ENCODE results near the gene SPECC1.

SPECC1 gene

GRCh38 chr17:20299013-20299412, 289.9 kb downstream of the SPECC1 start:
- Histone ChIP-seq H3K9me3 (ENCODE audit: low read length) (no peaks in the 10 kb centered on the region), H3K27me3 (ENCODE audit: control insufficient read depth in 1 of 2, insufficient read depth in 2 of 2, low read length in 2 of 2) (no peaks in the 10 kb centered on the region), H3K36me3 (ENCODE audit: insufficient read depth, low read length) (no peaks in the 10 kb centered on the region), H3K4me3 (ENCODE audit: low read depth in 1 of 2, low read length in 2 of 2) (no peak overlapping the region), H3K27ac (ENCODE audit: low read depth, low read length) (no peak overlapping the region), H3K9ac (ENCODE audit: low read length) (no peak overlapping the region), H3K4me1 (ENCODE audit: insufficient read depth, low read length) (peaks cover 35% of the 10 kb centered on the region)

DNA sequence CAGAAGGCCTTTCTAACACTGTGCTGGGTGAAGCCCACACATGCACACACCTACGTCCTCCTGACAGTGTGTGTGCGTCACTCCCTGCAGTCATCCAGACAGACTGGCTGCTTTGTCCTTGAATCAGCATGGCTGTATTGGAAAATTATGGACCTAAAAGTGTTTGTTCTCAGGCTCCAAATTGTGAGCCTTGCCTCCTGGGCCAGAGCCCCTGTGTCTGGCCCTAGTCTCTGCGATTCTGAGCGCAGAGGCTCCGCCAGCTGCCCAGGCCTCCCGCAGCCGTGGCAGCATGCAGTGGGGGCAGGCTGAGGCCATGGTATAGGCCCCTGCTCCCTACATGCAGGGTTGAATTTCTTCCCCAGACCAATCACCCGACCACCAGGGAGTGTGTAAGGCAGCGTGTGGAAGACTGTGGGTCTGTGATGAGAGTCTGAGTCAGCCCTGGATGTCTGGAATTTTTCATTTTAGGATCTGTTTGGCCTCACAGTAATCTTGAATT, 291.3 kb downstream of the SPECC1 start:
- Histone ChIP-seq H3K9ac (ENCODE audit: low read length) (peak overlapping the region; percentile 26), H3K4me1 (ENCODE audit: insufficient read depth, low read length) (peaks cover 35% of the 10 kb centered on the region), H3K9me3 (ENCODE audit: low read length) (no peaks in the 10 kb centered on the region), H3K4me3 (ENCODE audit: low read depth in 1 of 2, low read length in 2 of 2) (no peak overlapping the region), H3K27ac (ENCODE audit: low read depth, low read length) (peak overlapping the region; percentile 96), H3K27me3 (ENCODE audit: control insufficient read depth in 1 of 2, insufficient read depth in 2 of 2, low read length in 2 of 2) (no peaks in the 10 kb centered on the region), H3K36me3 (ENCODE audit: insufficient read depth, low read length) (no peaks in the 10 kb centered on the region)

- Histone ChIP-seq H3K9ac (ENCODE audit: low read length) (no peak overlapping the region), H3K36me3 (ENCODE audit: insufficient read depth, low read length) (no peaks in the 10 kb centered on the region), H3K27me3 (ENCODE audit: control insufficient read depth in 1 of 2, insufficient read depth in 2 of 2, low read length in 2 of 2) (no peaks in the 10 kb centered on the region), H3K27ac (ENCODE audit: low read depth, low read length) (no peak overlapping the region), H3K4me3 (ENCODE audit: low read depth in 1 of 2, low read length in 2 of 2) (no peak overlapping the region), H3K9me3 (ENCODE audit: low read length) (peaks cover 10% of the 10 kb centered on the region), H3K4me1 (ENCODE audit: insufficient read depth, low read length) (peaks cover 35% of the 10 kb centered on the region)
Measured at GRCh38 chr17:20302246-20302917, 293.2 kb downstream of the SPECC1 start.

- Histone ChIP-seq H3K36me3 (ENCODE audit: insufficient read depth, low read length) (no peaks in the 10 kb centered on the region), H3K4me1 (ENCODE audit: insufficient read depth, low read length) (peaks cover 32% of the 10 kb centered on the region), H3K9ac (ENCODE audit: low read length) (no peak overlapping the region), H3K27me3 (ENCODE audit: control insufficient read depth in 1 of 2, insufficient read depth in 2 of 2, low read length in 2 of 2) (no peaks in the 10 kb centered on the region), H3K27ac (ENCODE audit: low read depth, low read length) (no peak overlapping the region), H3K4me3 (ENCODE audit: low read depth in 1 of 2, low read length in 2 of 2) (no peak overlapping the region), H3K9me3 (ENCODE audit: low read length) (peaks cover 13% of the 10 kb centered on the region)
Measured at GRCh38 chr17:20304961-20305360, 295.8 kb downstream of the SPECC1 start.

DNA sequence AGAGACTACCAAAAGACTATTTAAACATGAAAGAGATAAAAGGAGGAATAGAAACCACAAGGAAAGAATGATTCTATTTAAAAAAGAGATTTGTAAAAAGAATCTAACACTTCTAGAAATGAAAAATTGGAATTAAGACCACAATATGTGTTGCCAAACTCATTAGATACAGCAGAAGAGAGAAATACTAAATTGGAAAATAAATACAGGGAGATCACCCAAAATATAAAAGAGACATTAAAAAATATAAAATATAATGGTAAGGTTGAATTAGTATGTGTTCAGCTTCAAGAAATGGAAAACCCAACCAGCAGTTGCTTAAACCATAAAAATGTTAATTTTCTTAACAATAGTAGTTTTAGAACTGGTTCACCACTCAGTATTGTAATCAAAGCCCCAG, 297.8 kb downstream of the SPECC1 start:
- H3K27me3 ChIP-seq (ENCODE audit: control insufficient read depth in 1 of 2, insufficient read depth in 2 of 2, low read length in 2 of 2), result no peaks in the 10 kb centered on the region
- H3K36me3 ChIP-seq (ENCODE audit: insufficient read depth, low read length), result no peaks in the 10 kb centered on the region
- no peak overlapping the region for H3K4me3 ChIP-seq (ENCODE audit: low read depth in 1 of 2, low read length in 2 of 2)
- peaks cover 13% of the 10 kb centered on the region for H3K4me1 ChIP-seq (ENCODE audit: insufficient read depth, low read length)
- peaks cover 13% of the 10 kb centered on the region for H3K9me3 ChIP-seq (ENCODE audit: low read length)
- H3K27ac ChIP-seq (ENCODE audit: low read depth, low read length), result no peak overlapping the region
- no peak overlapping the region for H3K9ac ChIP-seq (ENCODE audit: low read length)

DNA sequence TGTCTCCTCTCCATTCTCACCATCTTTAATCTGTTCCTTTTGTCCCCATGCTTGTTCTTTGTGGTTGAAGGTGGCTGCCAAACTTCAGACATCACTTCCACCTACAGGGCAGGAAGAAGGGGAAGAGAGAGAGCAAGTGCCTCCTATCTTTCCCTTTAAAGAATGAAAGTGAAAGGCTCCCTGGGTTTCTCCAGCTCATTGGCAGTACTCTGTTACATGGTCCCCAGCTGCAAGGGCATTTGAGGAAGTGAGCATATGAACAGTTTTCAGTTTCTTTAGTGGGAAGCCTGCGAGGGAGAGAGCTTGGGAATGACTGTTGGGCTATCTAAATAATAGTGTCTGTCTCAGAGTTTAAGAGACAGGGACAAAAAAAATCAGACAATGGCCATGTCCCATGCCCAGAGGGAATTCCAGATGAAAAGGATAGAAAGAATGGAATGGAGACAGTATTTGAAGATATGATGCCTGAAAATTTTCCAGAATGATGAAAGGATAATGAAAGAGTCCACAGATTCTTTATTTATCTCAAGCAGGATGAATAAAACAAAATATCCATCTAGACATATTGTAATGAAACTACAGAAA, 298.3 kb downstream of the SPECC1 start:
- H3K27me3 ChIP-seq (ENCODE audit: control insufficient read depth in 1 of 2, insufficient read depth in 2 of 2, low read length in 2 of 2), result no peaks in the 10 kb centered on the region
- H3K4me1 ChIP-seq (ENCODE audit: insufficient read depth, low read length), result peaks cover 8% of the 10 kb centered on the region
- no peaks in the 10 kb centered on the region for H3K36me3 ChIP-seq (ENCODE audit: insufficient read depth, low read length)
- peaks cover 13% of the 10 kb centered on the region for H3K9me3 ChIP-seq (ENCODE audit: low read length)
- H3K9ac ChIP-seq (ENCODE audit: low read length), result no peak overlapping the region
- H3K4me3 ChIP-seq (ENCODE audit: low read depth in 1 of 2, low read length in 2 of 2), result no peak overlapping the region
- H3K27ac ChIP-seq (ENCODE audit: low read depth, low read length), result no peak overlapping the region

GRCh38 chr17:20310481-20310880, 301.3 kb downstream of the SPECC1 start:
- Histone ChIP-seq H3K27me3 (ENCODE audit: control insufficient read depth in 1 of 2, insufficient read depth in 2 of 2, low read length in 2 of 2) (no peaks in the 10 kb centered on the region), H3K27ac (ENCODE audit: low read depth, low read length) (no peak overlapping the region), H3K36me3 (ENCODE audit: insufficient read depth, low read length) (no peaks in the 10 kb centered on the region), H3K4me3 (ENCODE audit: low read depth in 1 of 2, low read length in 2 of 2) (no peak overlapping the region), H3K9ac (ENCODE audit: low read length) (no peak overlapping the region), H3K9me3 (ENCODE audit: low read length) (peaks cover 13% of the 10 kb centered on the region), H3K4me1 (ENCODE audit: insufficient read depth, low read length) (no peaks in the 10 kb centered on the region)

- H3K27me3 ChIP-seq (ENCODE audit: control insufficient read depth in 1 of 2, insufficient read depth in 2 of 2, low read length in 2 of 2), result no peaks in the 10 kb centered on the region
- H3K9ac ChIP-seq (ENCODE audit: low read length), result no peak overlapping the region
- no peak overlapping the region for H3K27ac ChIP-seq (ENCODE audit: low read depth, low read length)
- no peaks in the 10 kb centered on the region for H3K9me3 ChIP-seq (ENCODE audit: low read length)
- no peaks in the 10 kb centered on the region for H3K4me1 ChIP-seq (ENCODE audit: insufficient read depth, low read length)
- H3K36me3 ChIP-seq (ENCODE audit: insufficient read depth, low read length), result no peaks in the 10 kb centered on the region
- no peak overlapping the region for H3K4me3 ChIP-seq (ENCODE audit: low read depth in 1 of 2, low read length in 2 of 2)
Measured at GRCh38 chr17:20313306-20313705, 304.1 kb downstream of the SPECC1 start.

- Histone ChIP-seq H3K9me3 (ENCODE audit: low read length) (no peaks in the 10 kb centered on the region), H3K9ac (ENCODE audit: low read length) (no peak overlapping the region), H3K4me1 (ENCODE audit: insufficient read depth, low read length) (no peaks in the 10 kb centered on the region), H3K36me3 (ENCODE audit: insufficient read depth, low read length) (no peaks in the 10 kb centered on the region), H3K27ac (ENCODE audit: low read depth, low read length) (no peak overlapping the region), H3K27me3 (ENCODE audit: control insufficient read depth in 1 of 2, insufficient read depth in 2 of 2, low read length in 2 of 2) (no peaks in the 10 kb centered on the region), H3K4me3 (ENCODE audit: low read depth in 1 of 2, low read length in 2 of 2) (no peak overlapping the region)
Measured at GRCh38 chr17:20313891-20314290, 304.7 kb downstream of the SPECC1 start.

- no peaks in the 10 kb centered on the region for H3K9me3 ChIP-seq (ENCODE audit: low read length)
- no peak overlapping the region for H3K9ac ChIP-seq (ENCODE audit: low read length)
- H3K36me3 ChIP-seq (ENCODE audit: insufficient read depth, low read length), result no peaks in the 10 kb centered on the region
- no peak overlapping the region for H3K4me3 ChIP-seq (ENCODE audit: low read depth in 1 of 2, low read length in 2 of 2)
- H3K27ac ChIP-seq (ENCODE audit: low read depth, low read length), result no peak overlapping the region
- H3K27me3 ChIP-seq (ENCODE audit: control insufficient read depth in 1 of 2, insufficient read depth in 2 of 2, low read length in 2 of 2), result no peaks in the 10 kb centered on the region
- H3K4me1 ChIP-seq (ENCODE audit: insufficient read depth, low read length), result no peaks in the 10 kb centered on the region
Measured at GRCh38 chr17:20314834-20315233, 305.7 kb downstream of the SPECC1 start.

GRCh38 chr17:20315311-20315710, 306.2 kb downstream of the SPECC1 start:
- Histone ChIP-seq H3K36me3 (ENCODE audit: insufficient read depth, low read length) (no peaks in the 10 kb centered on the region), H3K9me3 (ENCODE audit: low read length) (no peaks in the 10 kb centered on the region), H3K4me3 (ENCODE audit: low read depth in 1 of 2, low read length in 2 of 2) (no peak overlapping the region), H3K4me1 (ENCODE audit: insufficient read depth, low read length) (no peaks in the 10 kb centered on the region), H3K27me3 (ENCODE audit: control insufficient read depth in 1 of 2, insufficient read depth in 2 of 2, low read length in 2 of 2) (no peaks in the 10 kb centered on the region), H3K27ac (ENCODE audit: low read depth, low read length) (no peak overlapping the region), H3K9ac (ENCODE audit: low read length) (no peak overlapping the region)

DNA sequence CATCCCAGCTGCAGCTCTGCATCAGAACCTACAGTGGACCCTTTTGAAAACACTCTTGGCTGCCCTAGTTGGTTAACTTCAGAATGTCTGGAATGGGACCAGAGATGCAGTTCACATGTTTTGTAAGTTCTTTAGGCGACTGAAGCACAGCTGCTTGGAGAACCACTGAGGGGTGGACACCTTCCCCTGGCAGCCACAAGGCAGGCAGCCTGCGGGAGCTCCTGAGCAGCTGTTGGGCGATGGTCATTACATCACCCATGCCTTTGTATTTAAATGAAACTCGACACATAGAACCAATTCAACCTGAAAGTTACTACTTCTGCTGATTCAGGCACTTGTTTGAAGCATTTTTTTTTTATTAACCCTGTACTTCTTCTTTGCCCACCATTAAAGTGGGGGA, 306.7 kb downstream of the SPECC1 start:
- no peaks in the 10 kb centered on the region for H3K4me1 ChIP-seq (ENCODE audit: insufficient read depth, low read length)
- H3K9ac ChIP-seq (ENCODE audit: low read length), result no peak overlapping the region
- no peaks in the 10 kb centered on the region for H3K36me3 ChIP-seq (ENCODE audit: insufficient read depth, low read length)
- H3K4me3 ChIP-seq (ENCODE audit: low read depth in 1 of 2, low read length in 2 of 2), result no peak overlapping the region
- H3K9me3 ChIP-seq (ENCODE audit: low read length), result no peaks in the 10 kb centered on the region
- no peaks in the 10 kb centered on the region for H3K27me3 ChIP-seq (ENCODE audit: control insufficient read depth in 1 of 2, insufficient read depth in 2 of 2, low read length in 2 of 2)
- H3K27ac ChIP-seq (ENCODE audit: low read depth, low read length), result no peak overlapping the region

Data from muscle layer of colon (tissue), 2 donors.